AG04449 (cell line): ENCODE measurements around the gene TAF15.

ENCODE experiments used
- CTCF ChIA-PET: fragments of 350-600 bp; formaldehyde crosslinking; extraction: SDS; loops from one replicate; lab custom pipeline; 2021; ENCODE audit warnings: antibody characterized with exemption; lab: Yijun Ruan, JAX
- POLR2A ChIA-PET: fragments of 400-600, 350-600 bp; formaldehyde crosslinking; extraction: SDS; loops from one replicate; lab custom pipeline; 2020; ENCODE audit warnings: antibody characterized with exemption, inconsistent platforms; lab: Yijun Ruan, JAX
- DNase-seq: peaks from one replicate; pipeline ENCODE4 v3.0.0-alpha.2; 2010; ENCODE audit warnings: low read depth, low spot score
- H3K4me3 ChIP-seq: 2 replicates; pipeline ENCODE4 v1.5.1; 2011; ENCODE audit warnings: low read depth, mild to moderate bottlenecking, control low read depth, low read length
- CTCF ChIP-seq: IDR thresholded peaks from one replicate; pipeline ENCODE4 v1.5.1; 2011; ENCODE audit warnings: mild to moderate bottlenecking, moderate library complexity, low read length, control low read depth, inconsistent platforms; ENCODE audit not compliant: insufficient read depth; ENCODE audit errors: missing control alignments

The TAF15 gene

GRCh38 chr17:35870906-35871819, 61.9 kb downstream of the TAF15 start:
- ChIA-PET POLR2A (interaction anchor here (0.6 kb wide), 1 partner anchor 288 kb away, joined by 3 read pairs; no protein-coding TSS in a partner anchor), CTCF (interaction anchor here (1.6 kb wide), 1 partner anchor 13 kb away, joined by 5 read pairs; no protein-coding TSS in a partner anchor)
- DNase-seq, result no peak
- TF ChIP-seq CTCF, result no peak
- H3K4me3 ChIP-seq, result no peak overlapping the region

- ChIA-PET CTCF (interaction anchor here (1.5 to 1.6 kb wide), 2 partner anchors 15 to 23 kb away, joined by 5 to 7 read pairs; no protein-coding TSS in a partner anchor), POLR2A (no interaction called here)
- no peak for TF ChIP-seq CTCF
- no peak overlapping the region for H3K4me3 ChIP-seq
- DNase-seq, result no peak
Observed at GRCh38 chr17:35872196-35872980, 63.1 kb downstream of the TAF15 start.

- ChIA-PET POLR2A (no interaction called here), CTCF (no interaction called here)
- no peak for DNase-seq
- no peak overlapping the region for H3K4me3 ChIP-seq
- no peak for TF ChIP-seq CTCF
Observed at GRCh38 chr17:35875072-35875799, 66.0 kb downstream of the TAF15 start.

GRCh38 chr17:35875800-35876139, 66.5 kb downstream of the TAF15 start:
- POLR2A ChIA-PET, result no interaction called here
- CTCF ChIA-PET, result no interaction called here
- no peak overlapping the region for H3K4me3 ChIP-seq
- TF ChIP-seq CTCF, result no peak
- no peak for DNase-seq

GRCh38 chr17:35876534-35876933, 67.2 kb downstream of the TAF15 start:
- CTCF ChIA-PET, result no interaction called here
- no peak for DNase-seq
- POLR2A ChIA-PET, result interaction anchor here (0.6 kb wide), 1 partner anchor 35 kb away, joined by 3 read pairs; no protein-coding TSS in a partner anchor
- H3K4me3 ChIP-seq, result no peak overlapping the region
- TF ChIP-seq CTCF, result no peak
